ENCODE data around the gene EYS.

Gene EYS

DNA sequence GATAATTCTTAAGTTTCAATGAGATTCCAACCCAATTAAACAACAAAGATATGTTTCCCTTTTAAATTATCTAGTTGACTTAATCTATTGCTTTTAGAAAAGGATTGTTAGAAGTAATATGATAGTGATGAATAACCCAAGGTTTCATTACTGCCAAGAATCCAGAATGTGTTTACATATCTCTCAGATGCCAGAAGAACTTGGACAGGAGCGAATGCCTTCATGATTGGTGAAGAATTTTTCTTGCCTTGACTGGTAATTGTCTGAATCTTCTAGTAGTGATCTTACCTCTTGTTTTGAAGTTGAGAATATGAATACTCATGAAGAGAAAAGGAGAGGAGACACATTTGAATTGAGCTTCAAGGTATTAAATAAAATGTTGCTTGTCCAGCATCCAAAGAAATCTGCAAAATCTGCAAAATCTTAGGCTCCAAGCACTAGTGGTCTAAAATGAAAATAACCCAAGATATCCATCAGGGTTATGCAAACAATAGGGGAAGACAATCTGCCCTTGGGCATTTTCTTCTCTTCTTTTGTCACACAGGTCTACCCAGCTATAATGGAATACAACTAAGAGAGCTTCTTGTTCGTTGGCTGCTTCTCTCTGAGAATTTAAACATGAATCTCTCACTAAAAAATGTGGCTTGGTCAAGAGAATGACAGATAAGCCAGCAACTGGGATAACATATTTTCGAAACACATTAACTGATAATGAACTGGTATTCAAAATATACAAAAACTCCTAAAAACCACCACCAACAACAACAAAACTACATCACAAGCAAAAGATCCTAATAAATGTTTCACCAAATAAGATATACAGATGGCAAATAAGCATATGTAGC lies 928.9 kb downstream of the EYS start:
- no peak overlapping the region for H3K4me3 ChIP-seq (IDR thresholded peaks at IDR 0.05; ENCODE audit: insufficient read depth, low read depth, low read length)
- no peak overlapping the region for H3K27ac ChIP-seq
- H3K4me1 ChIP-seq (ENCODE audit: low read depth, poor library complexity, severe bottlenecking) = no peaks in the 10 kb centered on the region
- H3K4me2 ChIP-seq = no peak overlapping the region
- H3K27me3 ChIP-seq (ENCODE audit: insufficient read depth, low read depth) = no peaks in the 10 kb centered on the region
- no peaks in the 10 kb centered on the region for H3K36me3 ChIP-seq (ENCODE audit: insufficient read depth)
- H2AFZ ChIP-seq (ENCODE audit: low read depth) = no peak overlapping the region
- H3K79me2 ChIP-seq (ENCODE audit: insufficient read depth, low read depth) = no peaks in the 10 kb centered on the region
- TF ChIP-seq, protein P1, sequence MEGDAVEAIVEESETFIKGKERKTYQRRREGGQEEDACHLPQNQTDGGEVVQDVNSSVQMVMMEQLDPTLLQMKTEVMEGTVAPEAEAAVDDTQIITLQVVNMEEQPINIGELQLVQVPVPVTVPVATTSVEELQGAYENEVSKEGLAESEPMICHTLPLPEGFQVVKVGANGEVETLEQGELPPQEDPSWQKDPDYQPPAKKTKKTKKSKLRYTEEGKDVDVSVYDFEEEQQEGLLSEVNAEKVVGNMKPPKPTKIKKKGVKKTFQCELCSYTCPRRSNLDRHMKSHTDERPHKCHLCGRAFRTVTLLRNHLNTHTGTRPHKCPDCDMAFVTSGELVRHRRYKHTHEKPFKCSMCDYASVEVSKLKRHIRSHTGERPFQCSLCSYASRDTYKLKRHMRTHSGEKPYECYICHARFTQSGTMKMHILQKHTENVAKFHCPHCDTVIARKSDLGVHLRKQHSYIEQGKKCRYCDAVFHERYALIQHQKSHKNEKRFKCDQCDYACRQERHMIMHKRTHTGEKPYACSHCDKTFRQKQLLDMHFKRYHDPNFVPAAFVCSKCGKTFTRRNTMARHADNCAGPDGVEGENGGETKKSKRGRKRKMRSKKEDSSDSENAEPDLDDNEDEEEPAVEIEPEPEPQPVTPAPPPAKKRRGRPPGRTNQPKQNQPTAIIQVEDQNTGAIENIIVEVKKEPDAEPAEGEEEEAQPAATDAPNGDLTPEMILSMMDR (conservative IDR thresholded peaks at IDR 0.05; ENCODE audit: low read depth, low read length) = no peak
- H4K20me1 ChIP-seq (ENCODE audit: insufficient read depth) = no peaks in the 10 kb centered on the region
- H3K9ac ChIP-seq = no peak overlapping the region

DNA sequence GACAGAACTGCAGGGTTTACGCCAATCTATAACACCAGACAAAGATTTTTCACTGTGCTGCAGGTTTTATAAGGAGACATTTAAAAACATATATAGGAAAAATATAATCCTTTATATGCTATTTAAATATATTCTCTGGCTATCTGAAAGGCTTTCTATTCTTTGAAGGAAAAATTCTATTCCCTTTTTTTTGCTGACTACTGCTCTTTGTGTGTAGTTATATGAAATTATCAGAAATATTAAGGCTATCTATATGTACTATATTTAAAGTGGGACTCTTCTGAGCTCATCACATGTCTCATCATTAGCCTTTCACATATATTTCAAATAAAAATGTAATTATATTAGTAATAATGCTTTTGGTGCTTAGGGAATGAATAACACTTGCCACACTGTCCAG lies 930.7 kb downstream of the EYS start:
- Histone ChIP-seq H3K36me3 (ENCODE audit: insufficient read depth) (no peaks in the 10 kb centered on the region), H2AFZ (ENCODE audit: low read depth) (no peak overlapping the region), H3K4me3 (IDR thresholded peaks at IDR 0.05; ENCODE audit: insufficient read depth, low read depth, low read length) (no peak overlapping the region), H3K27me3 (ENCODE audit: insufficient read depth, low read depth) (no peaks in the 10 kb centered on the region), H3K4me1 (ENCODE audit: low read depth, poor library complexity, severe bottlenecking) (no peaks in the 10 kb centered on the region), H3K9ac (no peak overlapping the region), H3K4me2 (no peak overlapping the region), H3K79me2 (ENCODE audit: insufficient read depth, low read depth) (no peaks in the 10 kb centered on the region), H3K27ac (no peak overlapping the region), H4K20me1 (ENCODE audit: insufficient read depth) (no peaks in the 10 kb centered on the region)
- TF ChIP-seq, protein P1 (conservative IDR thresholded peaks at IDR 0.05; ENCODE audit: low read depth, low read length) = no peak

DNA sequence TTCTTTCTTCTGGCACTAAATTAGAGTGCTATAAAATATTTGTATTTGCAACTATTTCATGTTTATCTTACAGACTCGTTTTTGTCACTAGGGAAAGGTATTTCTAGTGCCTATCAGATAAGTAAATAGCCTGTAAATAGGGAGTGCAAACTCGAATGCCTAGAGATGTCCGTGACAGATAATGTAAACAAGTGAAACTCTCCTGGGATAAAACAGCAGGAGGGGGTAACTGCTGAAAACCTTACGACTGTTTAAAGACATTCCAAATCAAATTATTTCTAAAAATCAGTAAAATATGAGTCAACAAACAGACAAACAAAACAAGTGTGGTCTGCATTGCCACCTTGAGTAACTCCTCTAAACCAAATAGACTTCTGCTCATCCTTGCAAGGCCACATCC lies 932.1 kb downstream of the EYS start:
- H3K9ac ChIP-seq = no peak overlapping the region
- no peaks in the 10 kb centered on the region for H3K27me3 ChIP-seq (ENCODE audit: insufficient read depth, low read depth)
- TF ChIP-seq, protein P1 (conservative IDR thresholded peaks at IDR 0.05; ENCODE audit: low read depth, low read length) = no peak
- no peaks in the 10 kb centered on the region for H4K20me1 ChIP-seq (ENCODE audit: insufficient read depth)
- H3K4me2 ChIP-seq = no peak overlapping the region
- H3K27ac ChIP-seq = no peak overlapping the region
- no peaks in the 10 kb centered on the region for H3K36me3 ChIP-seq (ENCODE audit: insufficient read depth)
- H3K4me3 ChIP-seq (IDR thresholded peaks at IDR 0.05; ENCODE audit: insufficient read depth, low read depth, low read length) = no peak overlapping the region
- no peaks in the 10 kb centered on the region for H3K4me1 ChIP-seq (ENCODE audit: low read depth, poor library complexity, severe bottlenecking)
- no peaks in the 10 kb centered on the region for H3K79me2 ChIP-seq (ENCODE audit: insufficient read depth, low read depth)
- no peak overlapping the region for H2AFZ ChIP-seq (ENCODE audit: low read depth)

DNA sequence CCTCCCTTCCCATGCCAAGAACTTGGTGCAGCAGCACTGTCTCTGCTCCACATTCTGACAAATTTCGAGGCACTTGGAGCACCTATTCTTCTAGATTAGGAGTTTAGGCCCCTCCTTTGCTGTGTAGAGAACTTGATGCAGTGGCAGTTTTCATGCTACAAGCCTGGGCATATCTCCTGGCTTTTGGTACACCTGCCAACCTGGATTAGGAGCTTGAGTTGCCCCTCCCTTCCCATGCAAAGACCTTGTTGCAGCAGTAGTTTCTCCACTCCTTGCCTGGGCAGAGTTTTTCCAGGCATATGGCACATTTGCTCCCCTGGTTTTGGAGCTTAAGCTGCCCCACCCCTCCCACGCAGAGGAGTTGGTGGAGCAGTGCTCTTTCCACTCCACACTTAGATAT lies 956.1 kb downstream of the EYS start:
- H3K4me3 ChIP-seq (IDR thresholded peaks at IDR 0.05; ENCODE audit: insufficient read depth, low read depth, low read length) = no peak overlapping the region
- H3K4me2 ChIP-seq = no peak overlapping the region
- no peak overlapping the region for H3K9ac ChIP-seq
- TF ChIP-seq, protein P1 (conservative IDR thresholded peaks at IDR 0.05; ENCODE audit: low read depth, low read length) = no peak
- H3K36me3 ChIP-seq (ENCODE audit: insufficient read depth) = no peaks in the 10 kb centered on the region
- no peaks in the 10 kb centered on the region for H3K27me3 ChIP-seq (ENCODE audit: insufficient read depth, low read depth)
- no peaks in the 10 kb centered on the region for H3K4me1 ChIP-seq (ENCODE audit: low read depth, poor library complexity, severe bottlenecking)
- no peak overlapping the region for H2AFZ ChIP-seq (ENCODE audit: low read depth)
- H4K20me1 ChIP-seq (ENCODE audit: insufficient read depth) = no peaks in the 10 kb centered on the region
- no peak overlapping the region for H3K27ac ChIP-seq
- H3K79me2 ChIP-seq (ENCODE audit: insufficient read depth, low read depth) = no peaks in the 10 kb centered on the region
